ENCODE data around the gene SPACA6. TPM values are rescaled to one million over a fixed set of nuclear protein-coding genes. Genes with fewer than 3 reads are reported as not detected.
A peak's percentile ranks its signal among the peaks of the same experiment; 100 is the strongest.

Gene SPACA6
- total and polyA plus RNA-seq, 11 donors, result 2.9 to 16.8 (median 10.2) TPM

- 75 to 89% (median 78%) methylated on average over 9 of the region's 9 CpGs for WGBS, 4 donors
- H3K36me3 ChIP-seq, result peaks cover 0 to 89% (median 63%) of the 10 kb centered on the region in 9 donors
Observed at GRCh38 chr19:51697169-51697776, 4.1 kb downstream of the SPACA6 start.

DNA sequence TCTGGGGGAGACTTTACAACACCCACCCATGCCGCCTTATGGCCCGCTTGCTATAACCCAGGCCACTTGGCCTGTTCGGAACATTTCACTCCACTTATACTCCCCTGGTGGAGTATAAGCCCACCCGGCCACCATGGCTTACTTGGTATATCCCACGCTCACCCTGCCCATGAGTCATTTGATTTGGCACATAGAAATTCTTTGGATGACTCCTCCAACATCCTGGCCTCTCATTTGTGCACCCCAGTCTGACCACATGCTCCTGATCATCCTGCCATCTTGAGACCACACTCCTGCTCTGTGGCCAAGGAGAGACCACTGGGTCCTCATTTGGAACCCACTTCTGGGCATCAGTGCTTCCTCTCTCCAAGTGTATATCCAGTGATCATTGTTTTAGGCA, 5.2 kb downstream of the SPACA6 start:
- intact Hi-C loops (cut with DNase I), result no loop called here
- no peak for DNase-seq
- H3K36me3 ChIP-seq, result peaks cover 0 to 79% (median 62%) of the 10 kb centered on the region in 9 donors

More at GRCh38 chr19:51697169-51697776, 4.1 kb downstream of the SPACA6 start:
- TF ChIP-seq, protein P1, sequence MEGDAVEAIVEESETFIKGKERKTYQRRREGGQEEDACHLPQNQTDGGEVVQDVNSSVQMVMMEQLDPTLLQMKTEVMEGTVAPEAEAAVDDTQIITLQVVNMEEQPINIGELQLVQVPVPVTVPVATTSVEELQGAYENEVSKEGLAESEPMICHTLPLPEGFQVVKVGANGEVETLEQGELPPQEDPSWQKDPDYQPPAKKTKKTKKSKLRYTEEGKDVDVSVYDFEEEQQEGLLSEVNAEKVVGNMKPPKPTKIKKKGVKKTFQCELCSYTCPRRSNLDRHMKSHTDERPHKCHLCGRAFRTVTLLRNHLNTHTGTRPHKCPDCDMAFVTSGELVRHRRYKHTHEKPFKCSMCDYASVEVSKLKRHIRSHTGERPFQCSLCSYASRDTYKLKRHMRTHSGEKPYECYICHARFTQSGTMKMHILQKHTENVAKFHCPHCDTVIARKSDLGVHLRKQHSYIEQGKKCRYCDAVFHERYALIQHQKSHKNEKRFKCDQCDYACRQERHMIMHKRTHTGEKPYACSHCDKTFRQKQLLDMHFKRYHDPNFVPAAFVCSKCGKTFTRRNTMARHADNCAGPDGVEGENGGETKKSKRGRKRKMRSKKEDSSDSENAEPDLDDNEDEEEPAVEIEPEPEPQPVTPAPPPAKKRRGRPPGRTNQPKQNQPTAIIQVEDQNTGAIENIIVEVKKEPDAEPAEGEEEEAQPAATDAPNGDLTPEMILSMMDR (IDR thresholded peaks at IDR 0.05), result no peak
- TF ChIP-seq POLR2A (IDR thresholded peaks at IDR 0.05), result no peak
- DNase-seq (no peak), ATAC-seq (no peak)
- no peak overlapping the region for H3K4me3 ChIP-seq
- peaks cover 0 to 24% (median 11%) of the 10 kb centered on the region in 12 donors for H3K4me1 ChIP-seq
- no peaks in the 10 kb centered on the region for H3K9me3 ChIP-seq
- no peak overlapping the region for H3K27ac ChIP-seq
- intact Hi-C loops (cut with DNase I), result no loop called here
- no peaks in the 10 kb centered on the region for H3K27me3 ChIP-seq

GRCh38 chr19:51699170-51699569, 6.0 kb downstream of the SPACA6 start:
- no peak overlapping the region for H3K27ac ChIP-seq
- no peaks in the 10 kb centered on the region for H3K27me3 ChIP-seq
- WGBS, 4 donors, result 95 to 100% (median 98%) methylated on average over 5 of the region's 5 CpGs
- no peak overlapping the region for H3K4me3 ChIP-seq
- intact Hi-C loops (cut with DNase I), result no loop called here
- no peaks in the 10 kb centered on the region for H3K9me3 ChIP-seq
- DNase-seq (no peak), ATAC-seq (no peak)
- H3K36me3 ChIP-seq, result peaks cover 0 to 74% (median 58%) of the 10 kb centered on the region in 9 donors
- no peak for TF ChIP-seq POLR2A (IDR thresholded peaks at IDR 0.05)
- TF ChIP-seq, protein P1 (IDR thresholded peaks at IDR 0.05), result no peak
- peaks cover 0 to 24% (median 13%) of the 10 kb centered on the region in 12 donors for H3K4me1 ChIP-seq

More for the DNA sequence above, 5.2 kb downstream of the SPACA6 start:
- no peaks in the 10 kb centered on the region for H3K27me3 ChIP-seq
- no peak for TF ChIP-seq POLR2A (IDR thresholded peaks at IDR 0.05)
- TF ChIP-seq, protein P1 (IDR thresholded peaks at IDR 0.05), result no peak
- H3K4me3 ChIP-seq, result no peak overlapping the region
- peaks cover 0 to 22% (median 13%) of the 10 kb centered on the region in 12 donors for H3K4me1 ChIP-seq
- WGBS, 4 donors, result 89 to 98% (median 96%) methylated on average over 5 of the region's 5 CpGs
- no peak for ATAC-seq
- H3K9me3 ChIP-seq, result no peaks in the 10 kb centered on the region
- H3K27ac ChIP-seq, result no peak overlapping the region

DNA sequence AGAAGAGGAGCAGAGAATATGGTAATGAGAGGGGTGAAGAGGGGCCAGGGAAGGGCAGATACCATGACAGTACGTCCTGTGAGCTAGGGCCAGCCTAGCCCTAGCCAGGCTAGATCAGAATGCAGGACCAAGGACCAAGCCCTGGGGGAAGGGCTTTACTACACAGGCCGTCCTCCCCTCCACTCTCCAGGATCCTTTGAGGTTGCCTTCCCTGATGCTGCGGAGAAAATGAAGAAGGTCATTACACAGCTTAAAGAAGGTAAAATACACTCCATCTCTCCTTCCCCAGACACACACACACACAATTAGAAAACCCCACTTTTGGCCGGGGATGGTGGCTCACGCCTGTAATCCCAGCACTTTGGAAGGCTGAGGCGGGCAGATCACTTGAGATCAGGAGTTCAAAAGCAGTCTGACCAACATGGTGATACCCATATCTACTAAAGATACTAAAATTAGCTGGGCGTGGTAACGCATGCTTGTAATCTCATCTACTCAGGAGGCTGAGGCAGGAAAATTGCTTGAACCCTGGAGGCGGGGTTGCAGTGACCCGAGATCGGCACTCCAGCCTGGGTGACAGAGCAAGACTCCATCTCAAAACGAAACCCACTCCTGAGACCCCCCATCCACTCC, 8.5 kb downstream of the SPACA6 start:
- Histone ChIP-seq H3K4me3 (no peak overlapping the region), H3K27ac (peak overlapping the region in 2 of 12 donors; percentile 87 to 96), H3K9me3 (no peaks in the 10 kb centered on the region), H3K36me3 (peaks cover 0 to 69% (median 55%) of the 10 kb centered on the region in 9 donors), H3K4me1 (peaks cover 0 to 37% (median 22%) of the 10 kb centered on the region in 12 donors), H3K27me3 (no peaks in the 10 kb centered on the region)
- ATAC-seq, result no peak
- TF ChIP-seq POLR2A (IDR thresholded peaks at IDR 0.05), result no peak
- TF ChIP-seq, protein P1 (IDR thresholded peaks at IDR 0.05), result no peak
- 61 to 74% (median 67%) methylated on average over 12 of the region's 12 CpGs for WGBS, 4 donors
- DNase-seq, result no peak
- intact Hi-C loops (cut with DNase I), result no loop called here

Measured in heart left ventricle (tissue), 16 donors.